GM18526 (cell line): ENCODE data around the gene PPM1G.

Experiments used
- POLR2A ChIP-seq: IDR thresholded peaks from 3 replicates; pipeline ENCODE4 v1.6.1; 2011; ENCODE audit not compliant: insufficient read length; ENCODE audit errors: extremely low read depth

The PPM1G gene

DNA sequence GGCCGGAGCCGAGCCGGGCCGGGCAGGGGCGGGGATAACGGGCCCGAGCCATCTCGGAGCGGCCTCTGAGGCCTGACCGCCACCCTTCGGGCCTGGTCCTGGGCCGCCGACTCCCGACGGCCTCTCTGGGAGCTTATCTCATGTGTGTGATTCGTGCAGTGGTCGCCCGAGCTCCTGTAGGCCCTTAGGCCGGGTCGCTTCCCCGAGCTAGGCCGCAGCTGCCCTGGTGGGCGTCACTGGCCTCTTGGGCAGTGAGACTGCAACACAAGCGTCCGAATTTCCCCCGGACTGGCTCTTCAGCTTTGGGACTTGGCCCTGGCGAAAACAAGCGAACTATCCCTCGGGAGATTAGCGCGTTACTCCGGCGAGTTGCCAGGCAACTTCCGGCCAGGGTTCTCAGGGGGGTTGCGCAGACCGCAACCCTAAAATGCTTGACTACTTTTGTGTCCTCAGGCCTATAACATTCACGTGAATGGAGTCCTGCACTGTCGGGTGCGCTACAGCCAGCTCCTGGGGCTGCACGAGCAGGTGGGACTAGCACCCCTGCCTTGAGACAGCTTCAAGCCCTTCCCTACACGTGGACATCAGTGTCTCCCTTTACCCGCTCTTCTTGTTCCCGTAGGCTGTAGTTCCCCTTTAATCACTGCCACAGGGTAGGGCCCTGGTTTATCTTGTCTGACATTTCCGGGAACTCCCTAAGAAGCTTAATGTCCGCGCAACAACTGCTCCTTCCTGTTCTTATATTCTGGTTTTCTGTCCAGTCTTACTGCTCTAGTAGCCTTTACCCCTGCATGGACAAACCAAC is 38.4 kb downstream of the PPM1G start:
- TF ChIP-seq POLR2A: no peak

DNA sequence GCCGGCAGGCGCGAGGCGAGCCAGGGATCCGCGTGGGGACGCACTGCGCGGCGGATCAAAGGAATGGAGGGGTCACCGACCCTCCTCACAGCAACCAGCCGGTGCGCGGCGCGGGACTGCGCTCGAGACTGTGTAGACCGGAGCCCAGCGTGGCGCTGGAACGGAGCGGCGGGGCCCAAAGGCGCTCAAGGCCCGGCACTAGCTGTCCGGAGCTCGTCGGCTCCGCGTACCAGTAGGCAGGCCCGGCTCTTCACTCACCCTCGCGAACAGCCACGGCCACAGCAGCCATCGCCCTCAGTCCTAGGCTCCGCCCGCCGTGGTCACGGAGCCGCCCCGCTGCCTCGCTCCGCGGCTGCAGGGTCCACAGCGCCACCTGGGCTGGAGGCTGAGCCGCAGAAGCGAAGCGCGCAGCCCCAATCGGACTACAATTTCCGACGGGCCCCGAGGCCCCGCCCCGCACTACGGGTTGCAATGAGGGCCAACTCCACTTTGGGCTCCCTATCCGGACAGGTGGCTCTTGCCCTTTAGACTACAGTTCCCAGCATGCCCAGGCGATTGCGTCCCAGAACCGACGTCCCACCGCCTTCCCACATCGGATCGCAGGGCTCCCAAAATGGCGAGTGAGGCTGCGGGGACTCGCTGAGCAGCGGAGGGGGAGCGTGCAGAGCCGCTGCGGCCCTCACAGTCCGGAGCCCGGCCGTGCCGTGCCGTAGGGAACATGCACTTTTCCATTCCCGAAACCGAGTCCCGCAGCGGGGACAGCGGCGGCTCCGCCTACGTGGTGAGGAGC is 39.2 kb downstream of the PPM1G start, which contains the start of the genes EIF2B4 and SNX17:
EIF2B4 (minus strand) TSS at position 313 of the 790 bp plus-strand sequence; CDS start at position 289, 24 bp downstream.
SNX17 (plus strand) TSS at position 591 of the 790 bp plus-strand sequence; CDS start at position 719, 128 bp downstream.
- peak; percentile 81 for TF ChIP-seq POLR2A

DNA sequence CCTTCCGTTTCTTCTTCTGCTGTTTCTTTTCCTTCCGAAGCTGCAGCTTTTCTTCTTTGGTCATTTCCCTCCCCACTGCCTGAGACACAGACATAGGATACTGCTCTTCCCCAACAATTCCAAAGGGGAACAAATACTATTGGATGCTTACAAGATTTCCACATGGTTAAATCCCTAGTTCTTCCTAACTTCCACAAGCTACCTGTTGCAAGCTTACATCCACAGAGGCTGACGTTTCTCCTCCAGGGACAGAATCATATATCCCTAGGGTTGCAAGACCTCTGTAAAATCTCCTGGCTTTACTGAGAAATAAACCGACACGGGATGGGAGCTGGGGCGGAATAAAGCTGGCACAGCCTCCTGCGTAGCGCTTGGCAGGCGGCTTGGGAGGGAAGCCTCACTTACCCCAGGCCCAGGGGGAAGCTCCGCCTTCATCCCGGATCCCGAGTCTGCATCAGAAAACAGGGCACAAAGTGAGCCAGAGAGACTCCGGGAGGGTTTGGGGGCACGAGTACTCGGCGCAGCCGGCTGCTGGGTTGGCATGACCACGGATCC is 39.8 kb downstream of the PPM1G start:
- no peak for TF ChIP-seq POLR2A

DNA sequence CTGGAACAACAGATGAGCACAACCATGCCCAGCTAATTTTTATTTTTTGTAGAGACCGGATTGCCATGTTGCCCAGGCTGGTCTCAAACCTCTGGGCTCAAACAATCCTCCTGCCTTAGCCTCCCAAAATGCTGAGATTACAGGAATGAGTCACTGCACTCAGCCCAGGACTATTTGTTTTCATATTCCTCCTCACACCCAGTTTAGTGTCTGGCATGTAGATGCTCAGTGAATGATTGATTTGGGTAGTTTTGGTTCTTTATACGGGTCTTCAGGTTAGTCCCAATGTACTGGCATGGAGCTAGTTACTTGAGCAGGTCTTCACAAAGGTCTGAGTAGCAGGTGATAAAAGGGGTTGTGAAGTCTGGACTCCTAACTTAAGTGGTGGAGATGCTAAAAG is 45.5 kb downstream of the PPM1G start:
- no peak for TF ChIP-seq POLR2A

DNA sequence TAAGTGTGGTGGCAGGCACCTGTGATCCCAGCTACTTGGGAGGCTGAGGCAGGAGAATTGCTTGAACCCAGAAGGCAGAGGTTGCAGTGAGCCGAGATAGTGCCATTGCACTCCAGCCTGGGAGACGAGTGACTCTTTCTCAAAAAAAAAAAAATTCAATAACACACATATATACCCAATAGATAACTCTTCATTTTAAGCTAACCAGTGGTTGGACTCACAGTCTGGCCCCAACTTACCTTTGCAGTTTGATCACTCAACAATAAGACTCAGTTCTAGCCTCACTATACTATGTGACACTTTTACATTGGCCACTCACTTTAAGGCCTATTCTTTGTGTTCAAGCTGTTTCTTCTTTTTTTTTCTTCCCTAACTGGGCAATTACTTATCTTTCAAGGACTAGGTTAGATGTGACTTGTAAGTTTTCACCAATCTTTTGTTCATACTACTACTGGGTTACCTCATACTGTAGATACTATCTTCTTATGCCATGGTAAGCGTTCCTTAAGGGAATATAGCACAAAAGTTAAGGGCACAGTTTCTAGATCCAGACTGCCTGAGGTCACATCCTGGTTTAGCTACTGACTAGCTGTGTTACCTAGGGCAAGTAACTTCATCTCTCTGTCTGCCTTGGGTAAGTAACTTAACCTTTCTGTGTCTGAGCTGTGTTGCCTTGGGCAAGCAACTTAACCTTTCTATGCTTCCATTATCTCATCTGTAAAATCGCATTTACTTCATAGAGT is 46.5 kb downstream of the PPM1G start:
- TF ChIP-seq POLR2A: no peak

DNA sequence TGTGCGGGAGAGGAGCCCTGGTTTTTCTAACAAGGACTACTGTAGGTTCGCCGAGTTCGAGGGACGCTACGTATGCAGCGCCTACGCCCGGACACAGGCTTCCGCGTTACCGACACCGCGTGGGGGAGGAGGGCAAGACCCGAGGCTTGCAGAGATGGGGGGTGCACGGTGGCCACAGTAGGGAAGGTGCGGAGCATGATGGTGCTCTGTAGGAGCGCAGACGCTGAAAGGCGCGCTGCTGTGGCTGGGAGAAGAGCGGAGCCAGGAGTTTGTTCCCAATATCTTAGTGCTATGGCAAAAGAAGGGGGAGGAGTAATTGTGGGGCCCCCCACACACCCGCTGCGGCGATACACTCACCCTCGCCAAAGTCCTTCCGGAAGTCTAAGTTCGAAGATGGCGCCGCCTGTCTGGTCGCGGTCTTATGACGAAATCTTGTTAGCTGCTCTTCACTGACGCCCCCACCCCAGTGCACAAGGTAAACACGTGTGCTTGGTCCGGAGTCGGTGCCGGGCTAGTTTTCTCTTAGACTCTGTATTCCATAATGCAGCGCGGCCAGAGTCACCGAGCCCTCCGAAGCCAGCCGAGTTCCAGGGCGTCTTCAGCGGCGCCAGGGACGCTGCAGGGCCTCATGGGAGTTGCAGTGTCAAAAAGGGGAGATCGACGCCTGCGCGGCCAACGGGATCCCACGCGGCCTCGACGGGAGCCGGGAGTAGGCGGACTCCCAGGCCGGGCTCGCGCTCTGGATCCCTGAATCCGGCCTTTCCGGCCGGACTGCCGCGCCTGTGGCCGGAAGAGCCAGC is 52.8 kb downstream of the PPM1G start, which contains the start of gene GTF3C2:
GTF3C2 (minus strand) TSS at position 383 of the 800 bp plus-strand sequence. CDS start 13,210 bp downstream, outside the sequence.
- TF ChIP-seq POLR2A: peak; percentile 56

DNA sequence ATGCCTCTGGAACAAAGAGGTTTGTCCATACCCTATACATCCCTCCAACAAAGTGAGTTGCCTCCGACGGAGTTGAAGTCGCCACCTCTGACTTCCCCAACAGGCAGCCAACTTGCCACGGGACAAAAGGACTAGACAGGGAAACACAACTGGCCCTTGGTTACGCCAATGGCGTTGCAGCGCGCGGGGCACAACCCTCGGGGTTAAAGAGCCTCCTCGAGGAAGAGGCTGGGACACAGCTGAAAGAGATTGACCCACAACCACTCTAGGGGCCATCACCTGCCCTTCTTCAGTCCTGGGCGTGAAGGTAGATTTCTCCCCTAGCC is 53.4 kb downstream of the PPM1G start:
- no peak for TF ChIP-seq POLR2A

DNA sequence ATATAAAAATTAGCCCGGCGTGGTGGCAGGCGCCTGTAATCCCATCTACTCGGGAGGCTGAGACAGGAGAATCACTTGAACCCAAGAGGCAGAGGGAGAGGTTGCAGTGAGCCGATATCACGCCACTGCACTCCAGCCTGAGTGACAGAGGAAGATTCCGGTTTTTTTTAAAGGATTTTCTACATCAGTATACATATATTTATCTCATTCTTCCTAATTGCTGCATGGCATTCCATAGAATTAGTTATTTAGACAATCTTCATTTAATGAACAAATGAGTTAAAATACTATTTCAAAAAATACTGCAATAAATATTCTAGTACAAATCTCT is 54.8 kb downstream of the PPM1G start:
- no peak for TF ChIP-seq POLR2A

DNA sequence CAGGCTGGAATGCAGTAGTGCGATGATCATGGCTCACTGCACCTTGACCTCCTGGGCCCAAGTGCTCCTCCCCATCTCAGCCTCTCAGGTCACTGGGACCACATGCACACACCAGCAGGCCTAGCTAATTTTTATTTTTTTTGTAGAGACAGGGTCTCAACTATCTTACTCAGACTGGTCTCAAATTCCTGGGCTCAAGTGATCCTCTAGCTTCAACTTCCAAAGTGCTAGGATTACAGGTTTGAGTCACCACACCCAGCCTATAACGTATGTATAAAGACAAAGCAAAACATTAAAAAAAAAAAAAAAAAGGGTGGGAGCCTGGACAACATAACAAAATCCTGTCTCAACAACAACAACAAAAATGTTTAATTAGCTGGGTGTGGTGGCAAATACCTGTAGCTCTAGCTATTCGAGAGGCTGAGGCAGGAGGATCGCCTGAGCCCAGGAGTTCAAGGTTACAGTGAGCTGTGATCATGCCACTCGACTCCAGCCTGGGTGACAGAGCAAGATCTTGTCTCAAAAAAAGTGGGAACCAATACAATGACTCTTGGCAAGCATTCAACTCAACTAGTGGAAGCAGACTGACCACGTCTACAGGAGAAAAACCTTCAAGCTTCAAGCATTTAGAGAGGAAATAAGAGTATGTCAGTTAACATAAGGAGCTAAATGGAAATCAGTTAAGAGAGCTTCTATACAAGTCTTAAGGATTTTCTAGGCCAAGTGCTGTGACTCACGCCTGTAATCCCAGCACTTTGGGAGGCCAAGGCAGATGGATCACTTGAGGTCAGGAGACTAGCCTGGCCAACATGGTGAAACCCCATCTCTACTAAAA is 55.4 kb downstream of the PPM1G start:
- no peak for TF ChIP-seq POLR2A

DNA sequence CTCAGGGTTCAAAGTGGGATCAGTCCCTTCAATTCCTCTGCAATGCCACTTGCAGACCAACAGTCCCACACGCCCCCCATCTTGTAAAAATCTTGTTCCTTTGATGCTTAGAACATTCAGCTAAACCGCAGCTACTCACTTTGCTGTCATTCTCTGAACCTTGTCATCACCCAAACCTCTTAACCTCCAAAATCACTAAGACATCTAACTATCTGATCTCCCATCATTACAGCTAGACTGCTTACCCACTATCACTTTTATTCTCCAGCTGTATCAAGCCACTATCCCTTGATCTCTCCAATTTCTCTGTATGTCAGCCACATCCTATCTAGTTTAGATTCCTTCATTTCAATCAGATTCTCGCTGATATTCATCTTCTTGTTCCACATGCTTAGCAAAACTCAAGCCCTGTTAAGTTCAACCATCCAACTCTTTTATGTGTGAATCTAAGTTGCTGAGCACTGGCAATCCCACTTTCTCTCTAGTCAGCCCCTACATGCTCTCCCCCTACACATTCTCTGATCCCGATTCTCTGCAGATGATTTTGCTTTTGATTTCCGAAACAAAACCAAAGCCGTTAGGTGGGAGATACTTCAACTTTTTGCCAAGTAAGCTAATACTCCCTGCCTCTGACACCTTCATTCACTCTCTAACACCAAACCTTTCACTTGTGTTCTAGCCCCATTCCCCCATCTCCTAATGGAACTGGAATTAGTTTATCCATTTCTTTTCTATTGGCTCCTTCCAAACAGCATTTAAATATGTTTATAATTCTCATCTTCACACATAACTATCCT is 57.4 kb downstream of the PPM1G start:
- no peak for TF ChIP-seq POLR2A

DNA sequence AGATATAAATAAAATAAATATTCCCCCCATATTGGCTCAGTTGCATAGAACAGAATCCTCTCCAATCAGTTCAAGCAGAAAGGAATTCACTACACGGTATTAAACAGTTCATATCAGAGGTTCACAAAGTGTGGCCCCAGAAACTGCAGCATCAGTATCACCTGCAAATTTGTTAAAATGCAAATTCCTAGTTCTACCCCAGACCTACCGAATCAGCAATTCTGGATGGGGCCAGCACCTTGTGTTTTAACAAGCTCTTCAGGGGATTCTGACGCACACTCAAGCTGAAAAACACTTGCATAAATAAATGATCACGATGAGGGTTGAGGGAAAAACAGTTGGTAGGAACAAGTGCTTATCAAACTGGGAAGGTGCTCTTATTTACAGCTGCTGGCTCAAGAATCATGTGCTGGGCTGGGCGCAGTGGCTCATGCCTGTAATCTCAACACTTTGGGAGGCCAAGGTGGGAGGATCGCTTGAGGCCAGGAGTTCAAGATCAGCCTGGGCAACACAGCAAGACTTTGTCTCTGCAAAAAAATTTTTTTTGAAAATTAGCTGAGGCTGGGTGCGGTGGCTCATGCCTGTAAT is 59.2 kb downstream of the PPM1G start:
- no peak for TF ChIP-seq POLR2A

DNA sequence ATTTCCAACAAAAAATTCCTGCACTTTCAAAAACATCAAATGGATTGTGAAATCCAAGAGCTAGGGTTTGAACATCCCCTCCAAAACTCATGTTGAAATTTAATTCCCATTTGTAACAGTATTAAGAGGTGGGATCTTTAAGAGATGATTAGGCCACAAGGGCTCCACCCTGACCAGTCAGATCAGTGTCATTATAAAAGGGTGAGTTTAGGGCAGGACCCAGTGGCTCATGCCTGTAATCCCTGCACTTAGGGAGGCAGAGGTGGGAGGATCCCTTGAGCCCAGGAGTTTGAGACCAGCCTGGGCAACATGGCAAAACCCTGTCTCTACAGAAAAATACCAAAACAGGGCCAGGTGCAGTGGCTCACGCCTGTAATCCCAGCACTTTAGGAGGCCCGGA is 61.8 kb downstream of the PPM1G start:
- TF ChIP-seq POLR2A: no peak
